ENCODE measurements around the gene UNG.

UNG gene

DNA sequence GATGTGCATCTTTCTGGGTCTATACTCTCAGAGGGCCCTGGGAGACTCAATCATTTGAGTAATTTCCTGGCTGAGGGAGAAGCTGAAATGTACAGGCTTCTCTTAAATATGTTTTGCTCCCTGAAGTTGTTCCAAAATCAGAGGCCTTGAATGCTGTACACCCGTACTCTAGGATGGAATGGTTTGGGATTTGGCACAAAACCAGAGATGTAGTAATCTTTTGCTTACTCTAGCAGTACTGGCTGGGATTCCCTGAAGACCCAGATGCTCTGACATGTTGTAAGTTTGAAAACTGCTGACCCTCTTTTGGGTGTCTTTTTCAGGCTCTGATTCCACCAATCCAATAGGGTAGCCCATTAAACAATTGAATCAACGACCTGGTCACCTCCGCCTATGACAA is 29.4 kb downstream of the UNG start:
- no peak for DNase-seq
- no peak overlapping the region for H3K4me3 ChIP-seq (ENCODE audit: low read depth, low read length)
- in situ Hi-C loops (cut with HindIII; ENCODE audit: low pct_ligation_motif_present, low sequenced_read_pairs): no loop called here
- H3K27ac ChIP-seq: no peak overlapping the region
- H3K27me3 ChIP-seq (replicated peaks): no peaks in the 10 kb centered on the region
- TF ChIP-seq, protein P1, sequence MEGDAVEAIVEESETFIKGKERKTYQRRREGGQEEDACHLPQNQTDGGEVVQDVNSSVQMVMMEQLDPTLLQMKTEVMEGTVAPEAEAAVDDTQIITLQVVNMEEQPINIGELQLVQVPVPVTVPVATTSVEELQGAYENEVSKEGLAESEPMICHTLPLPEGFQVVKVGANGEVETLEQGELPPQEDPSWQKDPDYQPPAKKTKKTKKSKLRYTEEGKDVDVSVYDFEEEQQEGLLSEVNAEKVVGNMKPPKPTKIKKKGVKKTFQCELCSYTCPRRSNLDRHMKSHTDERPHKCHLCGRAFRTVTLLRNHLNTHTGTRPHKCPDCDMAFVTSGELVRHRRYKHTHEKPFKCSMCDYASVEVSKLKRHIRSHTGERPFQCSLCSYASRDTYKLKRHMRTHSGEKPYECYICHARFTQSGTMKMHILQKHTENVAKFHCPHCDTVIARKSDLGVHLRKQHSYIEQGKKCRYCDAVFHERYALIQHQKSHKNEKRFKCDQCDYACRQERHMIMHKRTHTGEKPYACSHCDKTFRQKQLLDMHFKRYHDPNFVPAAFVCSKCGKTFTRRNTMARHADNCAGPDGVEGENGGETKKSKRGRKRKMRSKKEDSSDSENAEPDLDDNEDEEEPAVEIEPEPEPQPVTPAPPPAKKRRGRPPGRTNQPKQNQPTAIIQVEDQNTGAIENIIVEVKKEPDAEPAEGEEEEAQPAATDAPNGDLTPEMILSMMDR (IDR thresholded peaks at IDR 0.05; ENCODE audit: low read depth, low read length, missing control alignments): no peak
- no peaks in the 10 kb centered on the region for H3K36me3 ChIP-seq (replicated peaks)

DNA sequence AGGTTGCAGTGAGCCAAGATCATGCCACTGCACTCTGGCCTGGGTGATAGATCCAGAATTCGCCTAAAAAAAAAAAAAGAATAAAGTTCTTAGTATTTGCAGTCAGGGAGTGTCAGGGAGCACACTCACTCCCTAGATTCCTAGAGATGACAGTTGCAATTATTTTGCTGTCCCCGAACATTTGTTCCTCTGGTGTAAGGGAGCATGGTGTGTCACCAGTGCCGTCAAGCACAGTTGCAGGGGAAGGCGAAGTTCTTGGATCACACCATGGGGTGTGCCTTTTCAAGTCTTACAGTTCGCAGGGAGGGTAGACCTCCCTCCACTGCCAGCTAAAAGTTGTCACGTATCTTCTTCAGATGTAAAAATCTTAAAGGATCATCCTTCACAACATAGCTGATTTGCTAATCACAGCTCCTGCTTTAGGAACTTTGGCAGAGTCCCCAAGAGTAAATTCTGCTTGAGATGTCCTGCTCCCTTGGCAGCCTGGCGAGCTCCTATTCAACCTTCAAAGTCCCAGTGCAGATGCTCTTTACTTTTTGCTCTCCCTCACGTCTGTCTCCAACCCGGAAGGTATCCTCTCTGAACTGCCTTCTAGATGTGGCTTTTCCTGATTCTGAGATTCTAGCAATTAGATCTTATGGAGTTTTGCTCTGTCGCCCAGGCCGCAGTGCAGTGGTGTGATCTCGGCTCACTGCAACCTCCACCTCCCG is 30.3 kb downstream of the UNG start:
- no peak for DNase-seq
- in situ Hi-C loops (cut with HindIII; ENCODE audit: low pct_ligation_motif_present, low sequenced_read_pairs): no loop called here
- Histone ChIP-seq H3K27ac (no peak overlapping the region), H3K27me3 (replicated peaks) (no peaks in the 10 kb centered on the region), H3K4me3 (ENCODE audit: low read depth, low read length) (no peak overlapping the region), H3K36me3 (replicated peaks) (no peaks in the 10 kb centered on the region)
- TF ChIP-seq, protein P1 (IDR thresholded peaks at IDR 0.05; ENCODE audit: low read depth, low read length, missing control alignments): no peak

DNA sequence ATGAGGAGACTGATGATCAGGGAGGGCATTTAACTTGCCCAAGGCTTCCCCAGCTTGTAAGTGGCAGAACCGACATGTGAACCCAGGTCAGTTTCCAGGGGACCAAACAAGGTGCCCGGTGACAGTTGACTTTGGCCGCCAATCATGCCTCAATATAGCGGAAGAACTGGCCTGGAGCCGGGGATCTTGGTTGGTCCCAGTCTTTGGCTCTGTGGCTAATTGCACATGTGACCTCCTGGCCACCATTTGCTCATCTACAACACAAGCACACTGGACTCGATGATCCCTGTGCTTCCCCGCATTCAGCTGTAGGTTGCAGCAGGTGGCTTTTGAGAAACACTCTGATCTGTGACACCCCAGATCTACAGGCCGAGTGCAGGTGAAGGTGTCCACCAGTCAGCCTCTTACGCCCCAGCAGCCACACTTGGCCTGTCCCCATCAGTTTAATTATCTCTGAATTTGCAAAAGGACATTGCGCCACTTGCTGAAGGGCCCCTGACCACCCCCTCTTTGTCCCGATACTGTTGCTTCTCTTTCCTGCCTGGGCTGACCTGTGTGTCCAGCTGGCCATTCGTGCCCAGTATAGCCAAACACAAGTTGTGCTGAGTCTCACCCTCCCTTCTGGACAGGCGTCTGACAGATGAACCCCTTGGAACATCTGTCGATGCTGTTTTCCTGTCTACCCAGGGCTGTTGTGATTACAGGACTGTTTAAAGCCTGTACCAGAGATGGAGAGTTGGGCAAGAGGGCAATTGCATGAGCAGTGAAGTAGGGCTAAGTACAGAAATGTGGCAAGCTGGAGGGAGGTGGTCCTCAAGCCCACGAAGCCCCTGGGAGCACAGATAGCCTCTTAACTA is 33.1 kb downstream of the UNG start:
- TF ChIP-seq, protein P1 (IDR thresholded peaks at IDR 0.05; ENCODE audit: low read depth, low read length, missing control alignments): no peak
- Histone ChIP-seq H3K36me3 (replicated peaks) (no peaks in the 10 kb centered on the region), H3K4me3 (ENCODE audit: low read depth, low read length) (no peak overlapping the region), H3K27ac (no peak overlapping the region), H3K27me3 (replicated peaks) (no peaks in the 10 kb centered on the region)
- no peak for DNase-seq
- in situ Hi-C loops (cut with HindIII; ENCODE audit: low pct_ligation_motif_present, low sequenced_read_pairs): no loop called here

DNA sequence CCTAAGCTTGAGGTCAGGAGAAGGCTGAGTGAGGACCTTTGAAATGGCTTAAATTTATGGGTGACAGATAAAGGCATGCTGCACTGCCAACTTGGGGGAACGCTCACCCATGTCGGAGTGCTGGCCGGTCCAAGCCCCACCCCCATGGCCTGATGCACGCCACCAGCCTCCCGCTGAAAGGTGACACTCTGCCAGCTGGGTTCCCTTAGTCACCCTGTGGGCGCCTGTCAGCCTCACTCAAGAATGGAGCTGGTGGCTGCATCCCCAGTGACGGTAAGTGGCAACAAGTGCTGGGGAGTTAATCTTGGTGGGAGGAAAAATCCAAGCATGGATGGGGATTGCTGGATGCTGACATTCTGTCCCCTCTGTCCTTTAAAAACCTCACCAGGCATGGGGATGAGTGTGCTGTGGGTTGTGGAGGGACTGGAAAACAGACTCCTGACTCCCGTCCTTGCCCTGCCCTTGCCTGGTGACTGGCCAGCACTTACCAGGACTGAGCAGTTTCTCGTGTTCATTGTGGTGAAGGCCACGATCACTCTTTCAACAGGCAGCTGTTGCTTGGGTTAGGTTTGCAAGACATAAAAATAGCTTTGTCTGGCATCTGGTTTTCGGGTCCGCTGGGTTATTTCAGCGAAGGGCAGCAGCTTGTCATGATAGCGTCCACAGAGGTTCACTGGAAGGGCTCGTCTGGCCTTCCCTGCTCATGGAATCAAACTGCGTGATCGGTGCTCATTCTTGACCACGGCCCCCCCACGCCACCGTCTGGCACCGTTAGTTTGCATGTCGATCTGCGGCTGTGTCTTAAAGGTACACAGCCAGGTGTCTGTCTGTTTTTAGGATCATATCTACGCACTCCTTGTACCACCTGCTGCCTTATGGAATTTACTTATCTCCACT is 34.0 kb downstream of the UNG start:
- Histone ChIP-seq H3K4me3 (ENCODE audit: low read depth, low read length) (no peak overlapping the region), H3K36me3 (replicated peaks) (no peaks in the 10 kb centered on the region), H3K27ac (no peak overlapping the region), H3K27me3 (replicated peaks) (no peaks in the 10 kb centered on the region)
- TF ChIP-seq, protein P1 (IDR thresholded peaks at IDR 0.05; ENCODE audit: low read depth, low read length, missing control alignments): no peak
- DNase-seq: no peak
- in situ Hi-C loops (cut with HindIII; ENCODE audit: low pct_ligation_motif_present, low sequenced_read_pairs): no loop called here

DNA sequence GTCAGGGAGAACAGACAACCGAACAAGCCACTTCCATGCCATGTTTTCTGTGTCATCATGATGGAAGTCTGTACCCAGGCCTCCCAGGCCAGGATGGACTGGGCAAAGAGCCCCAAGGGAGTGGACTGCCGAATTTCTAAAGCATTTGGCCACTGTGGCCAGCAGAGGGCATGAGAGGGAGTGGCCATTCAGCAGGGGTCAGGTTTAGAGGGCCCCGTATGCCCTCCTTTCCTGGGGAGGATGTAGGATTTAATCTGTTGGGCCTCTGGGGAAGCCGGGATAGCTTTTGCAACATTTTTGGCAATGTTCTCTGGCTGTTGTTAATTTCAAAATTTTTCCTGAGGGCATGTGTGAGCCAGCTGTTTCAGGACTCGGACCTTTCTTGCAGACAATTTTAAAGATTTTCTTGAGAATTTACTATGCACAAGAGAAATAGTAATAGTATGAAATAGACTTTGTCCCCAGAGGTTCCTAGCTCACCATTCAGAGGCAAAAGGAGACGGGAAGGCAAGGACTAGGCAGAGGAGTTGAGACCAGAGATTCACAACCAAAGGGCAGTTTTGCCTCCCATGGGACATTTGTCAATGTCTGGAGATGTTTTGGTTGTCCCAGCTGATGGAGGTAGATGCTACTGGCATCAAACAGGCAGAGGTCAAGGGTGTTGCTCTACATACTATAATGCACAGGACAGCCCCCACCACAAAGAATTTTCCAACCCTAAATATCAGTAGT is 37.0 kb downstream of the UNG start:
- Histone ChIP-seq H3K27ac (no peak overlapping the region), H3K4me3 (ENCODE audit: low read depth, low read length) (no peak overlapping the region), H3K27me3 (replicated peaks) (no peaks in the 10 kb centered on the region), H3K36me3 (replicated peaks) (no peaks in the 10 kb centered on the region)
- no peak for DNase-seq
- in situ Hi-C loops (cut with HindIII; ENCODE audit: low pct_ligation_motif_present, low sequenced_read_pairs): no loop called here
- TF ChIP-seq, protein P1 (IDR thresholded peaks at IDR 0.05; ENCODE audit: low read depth, low read length, missing control alignments): peak; percentile 75

Measured in brain microvascular endothelial cell (primary cell).